WTC11 (cell line): Measurements from ENCODE around the gene TRIM43. TPM values are rescaled to one million over a fixed set of nuclear protein-coding genes. Genes with fewer than 3 reads are reported as not detected.
"Not testable (repeated sequence)": the region's sequence is repeated elsewhere in the genome, so short reads cannot be mapped to it uniquely, and the experiment has no call there.

ENCODE experiments used
- ATAC-seq: fragments of 200-7000 bp; cut with Tn5 transposase; 2 replicates; pipeline ENCODE4 v1.10.0; 2021; ENCODE audit warnings: mild to moderate bottlenecking, moderate library complexity
- CTCF ChIA-PET: fragments of 300-600 bp; sonication (Branson Sonifier 250); formaldehyde crosslinking; loops from one replicate; lab custom pipeline; 2021; ENCODE audit warnings: antibody characterized with exemption; lab: Charles Lee
- POLR2A ChIA-PET: fragments of 350-600 bp; sonication (Branson Sonifier 250); formaldehyde crosslinking; loops from one replicate; lab custom pipeline; 2021; ENCODE audit warnings: antibody characterized with exemption; lab: Charles Lee
- DNase-seq: peaks from one replicate; pipeline ENCODE4 v3.0.0; 2021; ENCODE audit warnings: low spot score
- H3K27ac Mint-ChIP-seq: 2 replicates; pipeline ENCODE4 v1.8.0; 2021; ENCODE audit warnings: mixed read lengths
- H3K27me3 Mint-ChIP-seq: 2 replicates; pipeline ENCODE4 v1.8.0; 2021; ENCODE audit warnings: low read depth, mild to moderate bottlenecking, moderate library complexity, mixed read lengths
- H3K36me3 Mint-ChIP-seq: 2 replicates; pipeline ENCODE4 v1.8.0; 2021; ENCODE audit warnings: mixed read lengths
- H3K4me1 Mint-ChIP-seq: 2 replicates; pipeline ENCODE4 v1.8.0; 2022; ENCODE audit warnings: mixed read lengths
- H3K4me3 Mint-ChIP-seq: 2 replicates; pipeline ENCODE4 v1.8.0; 2021; ENCODE audit warnings: mild to moderate bottlenecking, moderate library complexity, mixed read lengths
- H3K9me3 Mint-ChIP-seq: 2 replicates; pipeline ENCODE4 v1.8.0; 2021; ENCODE audit warnings: mixed read lengths
- total RNA-seq: library from RNA; stranded (reverse); gene quantifications from 3 replicates; pipeline ENCODE4 v1.2.3, GENCODE V29; 2021

TRIM43 gene
- total RNA-seq, 1 experiment from 2014 or later, result not detected

- H3K27ac Mint-ChIP-seq, CTCF ChIA-PET, DNase-seq, ATAC-seq, H3K4me3 Mint-ChIP-seq, H3K27me3 Mint-ChIP-seq, H3K36me3 Mint-ChIP-seq, POLR2A ChIA-PET, H3K9me3 Mint-ChIP-seq, H3K4me1 Mint-ChIP-seq: not testable (repeated sequence)
Observed at GRCh38 chr2:95583545-95583944, 8.3 kb upstream of the TRIM43 start.

- H3K27me3 Mint-ChIP-seq, POLR2A ChIA-PET, H3K36me3 Mint-ChIP-seq, H3K9me3 Mint-ChIP-seq, DNase-seq, H3K4me3 Mint-ChIP-seq, H3K27ac Mint-ChIP-seq, H3K4me1 Mint-ChIP-seq, ATAC-seq, CTCF ChIA-PET: not testable (repeated sequence)
Observed at GRCh38 chr2:95584321-95584720, 7.5 kb upstream of the TRIM43 start.

GRCh38 chr2:95589777-95590536 lies 1.8 kb upstream of the TRIM43 start:
- POLR2A ChIA-PET, result not testable (repeated sequence)

GRCh38 chr2:95592973-95593372 lies 1.2 kb downstream of the TRIM43 start:
- H3K36me3 Mint-ChIP-seq, ATAC-seq, H3K27ac Mint-ChIP-seq, CTCF ChIA-PET, H3K27me3 Mint-ChIP-seq, H3K4me1 Mint-ChIP-seq, POLR2A ChIA-PET, H3K4me3 Mint-ChIP-seq, DNase-seq, H3K9me3 Mint-ChIP-seq: not testable (repeated sequence)

More at GRCh38 chr2:95589777-95590536, 1.8 kb upstream of the TRIM43 start:
- H3K4me1 Mint-ChIP-seq, DNase-seq, ATAC-seq, H3K27me3 Mint-ChIP-seq, H3K36me3 Mint-ChIP-seq, CTCF ChIA-PET, H3K9me3 Mint-ChIP-seq, H3K4me3 Mint-ChIP-seq, H3K27ac Mint-ChIP-seq: not testable (repeated sequence)

- H3K27ac Mint-ChIP-seq, H3K27me3 Mint-ChIP-seq, POLR2A ChIA-PET: not testable (repeated sequence)
Observed at GRCh38 chr2:95595012-95595411, 3.2 kb downstream of the TRIM43 start.

GRCh38 chr2:95601301-95601700 lies 9.5 kb downstream of the TRIM43 start:
- H3K27ac Mint-ChIP-seq, H3K4me3 Mint-ChIP-seq, DNase-seq, H3K9me3 Mint-ChIP-seq, H3K36me3 Mint-ChIP-seq, H3K27me3 Mint-ChIP-seq, H3K4me1 Mint-ChIP-seq, CTCF ChIA-PET, POLR2A ChIA-PET, ATAC-seq: not testable (repeated sequence)

More at GRCh38 chr2:95595012-95595411, 3.2 kb downstream of the TRIM43 start:
- CTCF ChIA-PET, H3K4me1 Mint-ChIP-seq, H3K9me3 Mint-ChIP-seq, ATAC-seq, H3K4me3 Mint-ChIP-seq, DNase-seq, H3K36me3 Mint-ChIP-seq: not testable (repeated sequence)

- H3K9me3 Mint-ChIP-seq, POLR2A ChIA-PET, CTCF ChIA-PET, H3K4me3 Mint-ChIP-seq, H3K27ac Mint-ChIP-seq, H3K4me1 Mint-ChIP-seq, H3K36me3 Mint-ChIP-seq, ATAC-seq, H3K27me3 Mint-ChIP-seq, DNase-seq: not testable (repeated sequence)
Observed at GRCh38 chr2:95602146-95602545, 10.3 kb downstream of the TRIM43 start.

GRCh38 chr2:95608356-95608755 lies 16.6 kb downstream of the TRIM43 start:
- H3K36me3 Mint-ChIP-seq, H3K27me3 Mint-ChIP-seq, ATAC-seq, POLR2A ChIA-PET, H3K4me3 Mint-ChIP-seq, H3K4me1 Mint-ChIP-seq, H3K27ac Mint-ChIP-seq, DNase-seq, H3K9me3 Mint-ChIP-seq, CTCF ChIA-PET: not testable (repeated sequence)

GRCh38 chr2:95609764-95610163 lies 18.0 kb downstream of the TRIM43 start:
- CTCF ChIA-PET, H3K36me3 Mint-ChIP-seq, H3K27me3 Mint-ChIP-seq, ATAC-seq, H3K4me3 Mint-ChIP-seq, DNase-seq, H3K4me1 Mint-ChIP-seq, H3K9me3 Mint-ChIP-seq, POLR2A ChIA-PET, H3K27ac Mint-ChIP-seq: not testable (repeated sequence)

GRCh38 chr2:95613048-95613447 lies 21.2 kb downstream of the TRIM43 start:
- H3K4me1 Mint-ChIP-seq, H3K4me3 Mint-ChIP-seq, H3K36me3 Mint-ChIP-seq, DNase-seq, CTCF ChIA-PET, POLR2A ChIA-PET, H3K27me3 Mint-ChIP-seq, ATAC-seq, H3K9me3 Mint-ChIP-seq, H3K27ac Mint-ChIP-seq: not testable (repeated sequence)

- DNase-seq, H3K27me3 Mint-ChIP-seq, POLR2A ChIA-PET, H3K27ac Mint-ChIP-seq, H3K4me1 Mint-ChIP-seq, H3K4me3 Mint-ChIP-seq, H3K36me3 Mint-ChIP-seq, CTCF ChIA-PET, H3K9me3 Mint-ChIP-seq: not testable (repeated sequence)
- ATAC-seq, result peak; percentile 51; the same call in 1 of the 2 replicates
Observed at GRCh38 chr2:95622728-95623127, 30.9 kb downstream of the TRIM43 start.

GRCh38 chr2:95630987-95631386 lies 39.2 kb downstream of the TRIM43 start:
- H3K4me1 Mint-ChIP-seq, DNase-seq, H3K36me3 Mint-ChIP-seq, H3K27me3 Mint-ChIP-seq, H3K27ac Mint-ChIP-seq, POLR2A ChIA-PET, ATAC-seq, CTCF ChIA-PET, H3K9me3 Mint-ChIP-seq, H3K4me3 Mint-ChIP-seq: not testable (repeated sequence)
